Heart left ventricle (tissue), 13 donors: ENCODE results near the gene BAIAP2L2.

Experiments used
- POLR2A ChIP-seq, 2 donors: fragments of 450-650 bp; IDR thresholded peaks; one replicate each; pipeline ENCODE4 v1.6.1; 2017; ENCODE audit warnings: antibody characterized with exemption in 2 of 2, mild to moderate bottlenecking in 2 of 2, moderate library complexity in 2 of 2
- TF ChIP-seq, protein P1 (sequence below), 12 donors: fragments of 200-600 bp; sonication (generic) in 4 of 12; IDR thresholded peaks; one replicate each; pipeline versions ENCODE4 v1.5.0 to v1.8.0; 2018 to 2022; ENCODE audit warnings: antibody characterized with exemption in 12 of 12, mild to moderate bottlenecking in 5 of 12
- donor health status: ischemic (EF 13 %, LVEDD 7.1; RV severe dilation, severe dysfunction).
- donor health status: DM: no; HTN: yes; CAD: no.
- donor health status: DM: no; HTN: no; CAD: no.
- donor health status: ischemic (EF 25% LVEDD 6.9; RV normal size, moderate dysfunction).
- donor health status: ischemic (EF 25% LVEDD 5.7; RV mildly dilated, moderate dysfunction).
- donor health status: ischemic (EF 35%, LVEDD 5.7; RV mildly dilated, moderate dysfunction).
- donor health status: nonischemic (EF 11% LVEDD 7.7; RV severe dilation, severe dysfunction).
- donor health status: DM: yes; HTN: yes; CAD: no.
- donor health status: PGD.
- donor health status: ischemic (EF 29% LVEDD 5.4; RV normal size, mild dysfunction).
- donor health status: nonischemic (EF 23%, LVEDD 6.1; RV moderate dilation, normal function).

DNA sequence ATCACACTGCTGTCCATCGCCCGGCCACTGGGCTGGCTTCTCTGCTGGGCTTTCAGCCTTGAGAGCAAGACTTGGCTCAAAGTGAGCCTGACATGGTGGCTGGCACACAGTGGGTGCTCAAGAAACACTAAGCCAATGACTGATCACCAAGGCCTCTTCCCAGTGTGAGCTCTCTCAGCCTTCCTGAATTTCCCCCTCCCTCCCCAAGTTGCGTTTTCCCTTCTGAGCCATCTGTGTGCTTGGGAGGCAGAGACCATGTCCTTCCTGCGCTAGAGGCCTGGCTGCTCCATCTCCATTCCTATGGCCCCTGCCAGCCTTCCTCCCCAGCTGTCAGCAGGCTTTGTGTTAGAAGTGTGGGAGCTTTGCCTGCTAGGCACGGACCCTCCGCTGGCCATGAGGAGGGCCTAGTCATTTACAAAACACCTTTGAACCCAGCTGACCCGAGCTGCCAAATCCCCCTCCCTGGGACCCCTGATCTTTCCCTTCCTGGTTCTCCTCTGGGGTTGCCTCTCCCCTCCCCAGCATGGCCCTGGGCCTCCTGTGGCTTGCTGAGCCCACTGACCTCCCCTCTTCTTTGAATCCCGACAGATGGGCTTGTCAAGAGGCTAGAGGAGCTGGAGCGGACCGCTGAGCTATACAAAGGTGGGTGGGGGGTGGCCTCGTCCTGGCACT lies 40.1 kb downstream of the BAIAP2L2 start:
- TF ChIP-seq, protein P1, sequence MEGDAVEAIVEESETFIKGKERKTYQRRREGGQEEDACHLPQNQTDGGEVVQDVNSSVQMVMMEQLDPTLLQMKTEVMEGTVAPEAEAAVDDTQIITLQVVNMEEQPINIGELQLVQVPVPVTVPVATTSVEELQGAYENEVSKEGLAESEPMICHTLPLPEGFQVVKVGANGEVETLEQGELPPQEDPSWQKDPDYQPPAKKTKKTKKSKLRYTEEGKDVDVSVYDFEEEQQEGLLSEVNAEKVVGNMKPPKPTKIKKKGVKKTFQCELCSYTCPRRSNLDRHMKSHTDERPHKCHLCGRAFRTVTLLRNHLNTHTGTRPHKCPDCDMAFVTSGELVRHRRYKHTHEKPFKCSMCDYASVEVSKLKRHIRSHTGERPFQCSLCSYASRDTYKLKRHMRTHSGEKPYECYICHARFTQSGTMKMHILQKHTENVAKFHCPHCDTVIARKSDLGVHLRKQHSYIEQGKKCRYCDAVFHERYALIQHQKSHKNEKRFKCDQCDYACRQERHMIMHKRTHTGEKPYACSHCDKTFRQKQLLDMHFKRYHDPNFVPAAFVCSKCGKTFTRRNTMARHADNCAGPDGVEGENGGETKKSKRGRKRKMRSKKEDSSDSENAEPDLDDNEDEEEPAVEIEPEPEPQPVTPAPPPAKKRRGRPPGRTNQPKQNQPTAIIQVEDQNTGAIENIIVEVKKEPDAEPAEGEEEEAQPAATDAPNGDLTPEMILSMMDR (IDR thresholded peaks at IDR 0.05): no peak
- TF ChIP-seq POLR2A (IDR thresholded peaks at IDR 0.05): no peak
